ENCODE measurements around the gene NKPD1. TPM values are rescaled to one million over a fixed set of nuclear protein-coding genes. Genes with fewer than 3 reads are reported as not detected.
A peak's percentile ranks its signal among the peaks of the same experiment; 100 is the strongest.

Gene NKPD1
- total RNA-seq, 2 donors from 2014 or later: 0.07 TPM; not detected in 1

- peak; percentile 43 for TF ChIP-seq CTCF (IDR thresholded peaks at IDR 0.05)
- Histone ChIP-seq H3K36me3 (no peaks in the 10 kb centered on the region), H3K27me3 (no peaks in the 10 kb centered on the region), H3K9ac (ENCODE audit: low read depth in 2 of 2, low read length in 2 of 2) (peak within 1 kb of the TSS; percentile 87 to 91), H3K4me1 (no peaks in the 10 kb centered on the region), H3K4me3 (peak within 1 kb of the TSS; percentile 92), H3K27ac (peak within 1 kb of the TSS; percentile 94), H3K9me3 (no peaks in the 10 kb centered on the region)
- DNase-seq: peak; percentile 100
- intact Hi-C loops (cut with DNase I): no loop called here
Measured at GRCh38 chr19:45178262-45179071, 17.7 kb upstream of the NKPD1 start, which contains the start of gene BLOC1S3. TSS of gene BLOC1S3 (plus strand) at chr19:45178784. CDS start at chr19:45179297, 513 bp downstream.

GRCh38 chr19:45177817-45178261 is 17.1 kb upstream of the NKPD1 start, which contains the start of gene TRAPPC6A:
TSS of gene TRAPPC6A (minus strand) at chr19:45178237. CDS start at chr19:45178218, 19 bp downstream.
- H3K27ac ChIP-seq: peak within 1 kb of the TSS; percentile 94
- H3K27me3 ChIP-seq: no peaks in the 10 kb centered on the region
- H3K4me3 ChIP-seq: peak within 1 kb of the TSS; percentile 92
- no peak for DNase-seq
- H3K36me3 ChIP-seq: no peaks in the 10 kb centered on the region
- H3K4me1 ChIP-seq: no peaks in the 10 kb centered on the region
- intact Hi-C loops (cut with DNase I): no loop called here
- peak within 1 kb of the TSS; percentile 87 to 91 for H3K9ac ChIP-seq (ENCODE audit: low read depth in 2 of 2, low read length in 2 of 2)
- no peak for TF ChIP-seq CTCF (IDR thresholded peaks at IDR 0.05)
- H3K9me3 ChIP-seq: no peaks in the 10 kb centered on the region

- no peak for TF ChIP-seq CTCF (IDR thresholded peaks at IDR 0.05)
- H3K27ac ChIP-seq: no peak overlapping the region
- H3K4me3 ChIP-seq: no peak overlapping the region
- H3K9me3 ChIP-seq: no peaks in the 10 kb centered on the region
- H3K27me3 ChIP-seq: no peaks in the 10 kb centered on the region
- H3K4me1 ChIP-seq: no peaks in the 10 kb centered on the region
- no peak for DNase-seq
- intact Hi-C loops (cut with DNase I): no loop called here
- H3K9ac ChIP-seq (ENCODE audit: low read depth in 2 of 2, low read length in 2 of 2): no peak overlapping the region
- H3K36me3 ChIP-seq: no peaks in the 10 kb centered on the region
Measured at GRCh38 chr19:45175515-45176345, 14.9 kb upstream of the NKPD1 start.

- TF ChIP-seq CTCF (IDR thresholded peaks at IDR 0.05): no peak
- Histone ChIP-seq H3K9ac (ENCODE audit: low read depth in 2 of 2, low read length in 2 of 2) (no peak overlapping the region), H3K4me3 (no peak overlapping the region), H3K36me3 (no peaks in the 10 kb centered on the region), H3K27me3 (no peaks in the 10 kb centered on the region), H3K9me3 (no peaks in the 10 kb centered on the region), H3K27ac (no peak overlapping the region), H3K4me1 (no peaks in the 10 kb centered on the region)
- DNase-seq: no peak
- intact Hi-C loops (cut with DNase I): no loop called here
Measured at GRCh38 chr19:45173816-45174215, 13.0 kb upstream of the NKPD1 start.

GRCh38 chr19:45172611-45173208 is 11.9 kb upstream of the NKPD1 start:
- peak overlapping the region in 1 of 2 donors; percentile 43 for H3K9ac ChIP-seq (ENCODE audit: low read depth in 2 of 2, low read length in 2 of 2)
- no peak for TF ChIP-seq CTCF (IDR thresholded peaks at IDR 0.05)
- no peaks in the 10 kb centered on the region for H3K36me3 ChIP-seq
- H3K27ac ChIP-seq: no peak overlapping the region
- intact Hi-C loops (cut with DNase I): no loop called here
- H3K9me3 ChIP-seq: no peaks in the 10 kb centered on the region
- no peak overlapping the region for H3K4me3 ChIP-seq
- no peaks in the 10 kb centered on the region for H3K27me3 ChIP-seq
- DNase-seq: no peak
- no peaks in the 10 kb centered on the region for H3K4me1 ChIP-seq
